GM12875 (cell line): ENCODE data around the gene ATG16L1.

Experiments used
- H3K4me3 ChIP-seq: one replicate; pipeline ENCODE4 v1.5.1; 2011; ENCODE audit warnings: low read depth, low read length, control low read depth
- TF ChIP-seq, protein P1 (sequence below): IDR thresholded peaks from 2 replicates; pipeline ENCODE4 v1.5.1; 2011; ENCODE audit warnings: low read depth, mild to moderate bottlenecking, control low read depth, inconsistent platforms, low read length, moderate library complexity, borderline replicate concordance; ENCODE audit not compliant: insufficient read depth

ATG16L1 gene

DNA sequence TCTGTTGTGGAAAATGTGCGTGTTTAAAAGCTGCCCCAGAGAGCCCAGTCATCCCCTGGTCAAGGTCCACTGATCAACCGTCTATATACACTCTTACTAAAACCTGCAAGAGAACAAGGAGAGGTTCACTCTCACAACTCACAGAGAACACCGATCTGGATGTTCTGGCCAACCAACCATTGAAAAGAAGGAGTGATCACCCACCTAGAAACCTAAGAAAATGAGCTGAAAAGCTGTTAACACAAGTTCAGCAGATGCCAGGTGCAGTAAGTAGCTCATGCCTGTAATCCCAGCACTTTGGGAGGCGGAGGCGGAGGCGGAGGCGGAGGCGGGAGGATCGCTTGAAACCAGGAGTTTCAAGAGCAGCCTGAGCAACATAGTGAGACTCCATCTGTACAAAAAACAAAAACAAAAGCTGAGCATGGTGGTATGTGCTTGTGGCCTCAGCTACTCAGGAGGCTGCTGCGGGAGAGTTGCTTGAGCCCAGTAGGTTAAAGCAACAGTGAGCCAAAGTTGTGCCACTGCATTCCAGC, 14.5 kb downstream of the ATG16L1 start:
- no peak overlapping the region for H3K4me3 ChIP-seq
- TF ChIP-seq, protein P1, sequence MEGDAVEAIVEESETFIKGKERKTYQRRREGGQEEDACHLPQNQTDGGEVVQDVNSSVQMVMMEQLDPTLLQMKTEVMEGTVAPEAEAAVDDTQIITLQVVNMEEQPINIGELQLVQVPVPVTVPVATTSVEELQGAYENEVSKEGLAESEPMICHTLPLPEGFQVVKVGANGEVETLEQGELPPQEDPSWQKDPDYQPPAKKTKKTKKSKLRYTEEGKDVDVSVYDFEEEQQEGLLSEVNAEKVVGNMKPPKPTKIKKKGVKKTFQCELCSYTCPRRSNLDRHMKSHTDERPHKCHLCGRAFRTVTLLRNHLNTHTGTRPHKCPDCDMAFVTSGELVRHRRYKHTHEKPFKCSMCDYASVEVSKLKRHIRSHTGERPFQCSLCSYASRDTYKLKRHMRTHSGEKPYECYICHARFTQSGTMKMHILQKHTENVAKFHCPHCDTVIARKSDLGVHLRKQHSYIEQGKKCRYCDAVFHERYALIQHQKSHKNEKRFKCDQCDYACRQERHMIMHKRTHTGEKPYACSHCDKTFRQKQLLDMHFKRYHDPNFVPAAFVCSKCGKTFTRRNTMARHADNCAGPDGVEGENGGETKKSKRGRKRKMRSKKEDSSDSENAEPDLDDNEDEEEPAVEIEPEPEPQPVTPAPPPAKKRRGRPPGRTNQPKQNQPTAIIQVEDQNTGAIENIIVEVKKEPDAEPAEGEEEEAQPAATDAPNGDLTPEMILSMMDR = no peak

DNA sequence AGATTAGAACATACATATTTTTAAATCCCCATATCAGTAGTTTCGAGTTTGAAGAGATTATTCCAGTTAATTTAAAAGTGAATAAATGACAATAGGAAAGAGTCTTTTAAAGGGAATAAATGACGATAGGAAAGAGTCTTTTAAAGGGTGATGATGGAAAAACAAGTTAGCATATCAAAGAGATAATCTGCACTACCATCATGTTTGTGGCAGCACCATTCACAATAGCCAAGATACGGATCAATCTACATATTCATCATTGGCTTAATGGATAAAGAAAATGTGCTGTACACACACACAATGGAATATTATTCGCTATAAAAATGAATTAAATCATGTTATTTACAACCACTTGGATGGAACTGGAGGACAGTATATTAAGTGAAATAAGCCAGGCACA, 15.0 kb downstream of the ATG16L1 start:
- H3K4me3 ChIP-seq = no peak overlapping the region
- TF ChIP-seq, protein P1 = no peak

DNA sequence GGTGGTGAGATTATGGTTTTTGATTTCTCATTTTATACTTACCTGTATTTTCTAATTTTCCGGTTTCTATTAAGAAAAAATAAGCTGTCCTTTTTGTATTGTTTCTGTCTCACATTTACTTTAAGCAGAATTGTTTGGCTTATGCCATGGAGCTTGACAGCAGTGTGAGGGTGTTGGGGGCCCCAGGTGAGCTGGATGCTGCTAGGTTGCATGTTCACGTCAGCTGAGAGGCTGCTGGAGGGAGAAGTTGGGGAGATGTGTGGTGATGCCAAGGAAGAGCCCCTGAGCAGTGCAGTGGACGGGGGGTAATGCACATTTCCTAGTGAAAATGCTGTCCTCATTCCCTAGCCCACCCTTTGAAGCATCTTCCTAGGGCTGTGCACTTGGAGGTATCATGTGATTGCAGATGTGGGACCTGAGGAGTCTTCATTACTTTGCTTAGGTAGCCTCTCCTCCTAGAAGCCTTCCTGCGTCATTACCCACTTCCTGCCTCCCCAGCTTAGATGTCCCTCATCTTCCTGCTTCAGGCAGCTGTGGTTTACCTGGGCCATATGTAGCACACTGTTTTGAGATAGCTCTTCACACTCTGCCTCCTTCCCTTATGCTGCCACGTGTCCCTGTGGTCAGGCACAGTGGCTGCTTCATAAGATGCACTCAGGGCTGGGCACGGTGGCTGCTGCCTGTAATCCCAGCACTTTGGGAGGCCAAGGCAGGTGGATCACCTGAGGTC, 16.2 kb downstream of the ATG16L1 start:
- H3K4me3 ChIP-seq = no peak overlapping the region
- TF ChIP-seq, protein P1 = no peak

DNA sequence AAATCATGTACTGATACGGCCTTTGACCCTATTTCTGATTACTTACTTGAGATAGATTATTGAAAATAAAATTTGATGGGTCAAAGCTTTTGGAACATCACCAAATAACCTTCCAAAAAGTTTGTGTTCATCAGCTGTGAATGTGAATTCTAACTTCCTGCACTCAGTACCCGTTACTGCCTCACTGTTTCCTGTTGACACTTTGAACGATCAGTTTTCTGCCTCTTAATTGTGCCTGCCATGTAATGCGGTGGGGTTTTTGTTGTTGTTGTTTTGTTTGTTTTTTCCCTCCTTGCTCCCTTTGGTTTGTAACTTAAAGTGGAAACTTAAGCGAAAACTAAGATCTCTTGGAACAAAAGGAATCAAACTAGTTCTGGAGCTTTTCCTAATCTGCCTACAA, 18.9 kb downstream of the ATG16L1 start:
- TF ChIP-seq, protein P1 = no peak
- no peak overlapping the region for H3K4me3 ChIP-seq

DNA sequence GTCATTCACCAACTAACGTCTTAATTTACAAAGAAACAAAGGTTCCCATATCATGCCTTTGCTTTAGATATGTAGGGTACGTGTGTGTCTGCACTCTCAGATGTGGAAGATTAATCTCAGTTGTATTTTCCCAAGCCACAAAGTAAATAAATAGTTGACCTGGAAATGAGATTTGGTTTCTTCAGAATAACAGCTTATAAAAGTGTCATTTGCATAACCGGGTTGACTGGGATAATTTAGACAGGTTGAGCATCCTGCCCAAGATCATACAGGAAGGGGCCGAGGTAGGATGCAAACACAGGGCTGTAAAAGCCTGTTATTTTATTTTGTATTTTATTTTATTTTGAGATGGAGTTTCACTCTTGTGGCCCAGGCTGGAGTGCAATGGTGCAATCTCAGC, 19.5 kb downstream of the ATG16L1 start:
- TF ChIP-seq, protein P1 = no peak
- no peak overlapping the region for H3K4me3 ChIP-seq

DNA sequence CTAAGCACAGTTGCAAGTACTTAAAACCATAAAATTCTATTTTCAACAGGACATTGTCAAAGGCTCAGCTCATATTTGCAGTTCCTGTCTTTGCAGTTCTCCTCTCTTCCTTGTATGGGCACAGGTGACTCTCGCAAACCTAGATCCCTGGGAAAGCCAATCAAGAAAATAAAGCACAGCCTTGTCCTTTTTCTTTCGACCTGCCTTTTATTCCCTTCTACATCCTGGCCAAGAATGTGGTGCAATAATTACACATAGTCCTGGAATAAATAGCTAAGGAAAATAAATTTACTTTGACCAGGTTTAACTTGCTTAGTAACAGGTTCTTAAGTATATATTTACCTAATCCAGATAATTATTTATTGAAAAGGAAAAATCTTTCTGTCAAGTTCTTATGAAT, 20.2 kb downstream of the ATG16L1 start:
- no peak overlapping the region for H3K4me3 ChIP-seq
- TF ChIP-seq, protein P1 = no peak

DNA sequence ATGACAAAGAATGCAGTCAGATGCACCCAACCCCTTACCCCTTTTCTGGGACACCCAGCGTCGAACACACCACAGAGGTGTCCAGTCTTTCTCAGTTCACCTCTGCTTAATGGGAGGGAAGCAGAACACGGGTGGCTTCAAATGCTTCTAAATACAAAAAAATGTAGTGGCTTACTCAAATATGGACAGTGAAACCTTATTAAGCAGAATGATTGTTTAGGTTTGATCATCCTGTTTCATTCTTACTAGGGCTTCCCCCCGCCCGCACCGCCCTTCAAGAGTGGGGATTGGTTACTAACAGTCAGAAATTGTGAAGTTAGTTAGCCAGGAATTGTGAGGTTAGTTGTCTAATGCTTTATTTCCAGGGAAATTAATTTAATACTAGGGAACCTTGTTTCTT, 21.6 kb downstream of the ATG16L1 start:
- TF ChIP-seq, protein P1 = no peak
- no peak overlapping the region for H3K4me3 ChIP-seq
